SK-N-SH (cell line): ENCODE results near the gene YARS2. TPM values are rescaled to one million over a fixed set of nuclear protein-coding genes. Genes with fewer than 3 reads are reported as not detected.

Experiments used
- CTCF ChIA-PET: fragments of 300-600, 350-600 bp; formaldehyde crosslinking; extraction: SDS; loops from one replicate; lab custom pipeline; 2021; lab: Yijun Ruan, JAX
- POLR2A ChIA-PET: fragments of 350-600 bp; sonication (Branson Sonifier 250); formaldehyde crosslinking; extraction: SDS; loops from one replicate; lab custom pipeline; 2020; ENCODE audit warnings: antibody characterized with exemption, inconsistent platforms; lab: Yijun Ruan, JAX
- DNase-seq: peaks from one replicate; pipeline ENCODE4 v3.0.0; 2012
- H2AFZ ChIP-seq: fragments of 200-600 bp; sonication (generic); 2 replicates; pipeline ENCODE4 v1.8.1; 2016; ENCODE audit warnings: antibody characterized with exemption, mild to moderate bottlenecking, low read depth
- H3F3A ChIP-seq: fragments of 200-600 bp; sonication (generic); replicated peaks from 2 replicates; pipeline ENCODE3; 2016; ENCODE audit warnings: antibody characterized with exemption, mild to moderate bottlenecking; ENCODE audit not compliant: insufficient read depth
- H3K27ac ChIP-seq, 2 experiments: fragments of 200-500 bp in 1 of 2; fragments of 200-600 bp in 1 of 2; sonication (Bioruptor generic) in 1 of 2; sonication (generic), shearing (Covaris generic) in 1 of 2; 2 replicates each; pipeline versions ENCODE4 v1.5.1 to v1.6.1; 2014 to 2016; ENCODE audit warnings: low read depth in 2 of 2, inconsistent platforms in 1 of 2, low read length in 1 of 2, mild to moderate bottlenecking in 1 of 2, mixed read lengths in 1 of 2
- H3K27me3 ChIP-seq: fragments of 200-600 bp; sonication (generic), shearing (Covaris generic); 2 replicates; pipeline ENCODE4 v1.6.1; 2016; ENCODE audit warnings: mixed run types; ENCODE audit not compliant: insufficient read depth
- H3K36me3 ChIP-seq, 2 experiments: fragments of 200-500 bp in 1 of 2; fragments of 200-600 bp in 1 of 2; sonication (Bioruptor generic) in 1 of 2; sonication (generic) in 1 of 2; replicated peaks in 1 of 2; 2 replicates each; pipeline versions ENCODE3 to v1.5.1; 2014 to 2016; ENCODE audit warnings: low read length in 1 of 2, mild to moderate bottlenecking in 1 of 2; ENCODE audit not compliant: insufficient read depth in 2 of 2, control insufficient read depth in 1 of 2
- H3K4me1 ChIP-seq, 2 experiments: fragments of 200-500 bp in 1 of 2; fragments of 200-600 bp in 1 of 2; sonication (Bioruptor generic) in 1 of 2; sonication (generic), shearing (Covaris generic) in 1 of 2; 2 replicates each; pipeline versions ENCODE4 v1.5.1 to v1.6.1; 2014 to 2016; ENCODE audit warnings: low read depth in 1 of 2, low read length in 1 of 2, mixed run types in 1 of 2; ENCODE audit not compliant: insufficient read depth in 2 of 2, control insufficient read depth in 1 of 2
- H3K4me2 ChIP-seq: fragments of 200-600 bp; sonication (generic), shearing (Covaris generic); 2 replicates; pipeline ENCODE4 v1.6.1; 2017; ENCODE audit warnings: mixed run types
- H3K4me3 ChIP-seq, 2 experiments: fragments of 200-500 bp in 1 of 2; fragments of 200-600 bp in 1 of 2; sonication (Bioruptor generic) in 1 of 2; sonication (generic), shearing (Covaris generic) in 1 of 2; 2 replicates each; pipeline versions ENCODE4 v1.5.1 to v1.8.1; 2014 to 2016; ENCODE audit warnings: low read depth in 2 of 2, inconsistent platforms in 1 of 2, low read length in 1 of 2, mild to moderate bottlenecking in 1 of 2, mixed read lengths in 1 of 2, moderate library complexity in 1 of 2
- H3K79me2 ChIP-seq: fragments of 200-600 bp; sonication (generic); 2 replicates; pipeline ENCODE4 v1.8.1; 2017; ENCODE audit warnings: mild to moderate bottlenecking; ENCODE audit not compliant: insufficient read depth
- H3K9ac ChIP-seq: fragments of 200-600 bp; sonication (generic); 2 replicates; pipeline ENCODE4 v1.6.1; 2017; ENCODE audit warnings: mixed run types
- H3K9me2 ChIP-seq: fragments of 200-600 bp; sonication (generic); 2 replicates; pipeline ENCODE4 v1.6.1; 2017; ENCODE audit warnings: mixed run types
- H3K9me3 ChIP-seq: fragments of 200-600 bp; sonication (generic); 2 replicates; pipeline ENCODE4 v1.6.1; 2017; ENCODE audit warnings: mixed run types, mild to moderate bottlenecking, moderate library complexity
- H4K20me1 ChIP-seq: fragments of 200-600 bp; sonication (generic); 2 replicates; pipeline ENCODE4 v1.6.1; 2017; ENCODE audit warnings: mild to moderate bottlenecking, mixed run types; ENCODE audit not compliant: insufficient read depth
- EP300 ChIP-seq, 2 experiments: IDR thresholded peaks; 2 replicates each; pipeline versions ENCODE4 v1.4.0 to v1.6.1; 2012; ENCODE audit warnings: borderline replicate concordance in 1 of 2, low read depth in 1 of 2, low read length in 1 of 2
- FOSL2 ChIP-seq: IDR thresholded peaks from 2 replicates; pipeline ENCODE4 v1.4.0; 2012; ENCODE audit warnings: low read depth, mild to moderate bottlenecking, moderate library complexity, borderline replicate concordance
- FOXJ3 ChIP-seq: sonication (generic); formaldehyde crosslinking; IDR thresholded peaks from 2 replicates; pipeline ENCODE4 v1.5.1; 2020; ENCODE audit warnings: mild to moderate bottlenecking, missing genetic modification reagents
- GABPA ChIP-seq: IDR thresholded peaks from 2 replicates; pipeline ENCODE4 v1.4.0; 2012; ENCODE audit warnings: low read depth, mild to moderate bottlenecking
- GATA2 ChIP-seq: sonication (generic); formaldehyde crosslinking; IDR thresholded peaks from 2 replicates; pipeline ENCODE4 v1.5.0; 2020; ENCODE audit warnings: mild to moderate bottlenecking, missing genetic modification reagents
- MEF2A ChIP-seq: IDR thresholded peaks from 2 replicates; pipeline ENCODE4 v1.4.0; 2012; ENCODE audit warnings: low read depth, borderline replicate concordance
- RAD21 ChIP-seq: IDR thresholded peaks from 2 replicates; pipeline ENCODE4 v1.6.1; 2012; ENCODE audit warnings: mild to moderate bottlenecking, low read length
- RCOR1 ChIP-seq: fragments of 150-350 bp; IDR thresholded peaks from 2 replicates; pipeline ENCODE4 v1.6.1; 2017; ENCODE audit warnings: antibody characterized with exemption, low read length
- SIN3A ChIP-seq: IDR thresholded peaks from 2 replicates; pipeline ENCODE4 v1.6.1; 2012; ENCODE audit warnings: low read depth, mild to moderate bottlenecking, low read length, moderate library complexity, borderline replicate concordance
- SMC3 ChIP-seq: IDR thresholded peaks from 2 replicates; pipeline ENCODE4 v1.6.1; 2012; ENCODE audit warnings: low read depth, low read length, improper control_type of control experiment
- TAF1 ChIP-seq: IDR thresholded peaks from 2 replicates; pipeline ENCODE4 v1.6.1; 2012; ENCODE audit warnings: low read depth, mild to moderate bottlenecking, low read length, moderate library complexity, borderline replicate concordance
- TCF12 ChIP-seq: IDR thresholded peaks from 2 replicates; pipeline ENCODE4 v1.4.0; 2012
- TEAD4 ChIP-seq: IDR thresholded peaks from 2 replicates; pipeline ENCODE4 v1.4.0; 2012; ENCODE audit warnings: mild to moderate bottlenecking, borderline replicate concordance; ENCODE audit not compliant: insufficient read depth
- YY1 ChIP-seq: IDR thresholded peaks from 2 replicates; pipeline ENCODE4 v1.4.0; 2012; ENCODE audit warnings: low read depth, mild to moderate bottlenecking
- WGBS: methylation state at CpG from one replicate; pipeline ENCODE4 v1.1.6; 2017; ENCODE audit warnings: low lambda C conversion rate; 5-methylcytosine and 5-hydroxymethylcytosine counted together
- polyA plus RNA-seq, 3 experiments: library from polyadenylated mRNA; depleted of rRNA; stranded (reverse); fragments of >200 nt; gene quantifications; 2 replicates each; pipeline ENCODE4 v1.2.3, GENCODE V29; 2012
- TF ChIP-seq, protein P1 (sequence below): IDR thresholded peaks from 2 replicates; pipeline ENCODE4 v1.4.0; 2012; ENCODE audit warnings: low read depth, borderline replicate concordance
- TF ChIP-seq, protein P2 (sequence below): IDR thresholded peaks from 2 replicates; pipeline ENCODE4 v1.4.0; 2012; ENCODE audit warnings: low read depth
- TF ChIP-seq, protein P3 (sequence below): IDR thresholded peaks from 2 replicates; pipeline ENCODE4 v1.4.0; 2012; ENCODE audit warnings: low read depth, borderline replicate concordance
- TF ChIP-seq, protein P4 (sequence below): fragments of 150-350 bp; IDR thresholded peaks from 2 replicates; pipeline ENCODE4 v1.6.1; 2017; ENCODE audit warnings: antibody characterized with exemption, low read length, low read depth, borderline replicate concordance
- TF ChIP-seq, protein P5 (sequence below): fragments of 200-600 bp; sonication (generic); IDR thresholded peaks from 2 replicates; pipeline ENCODE4 v1.6.1; 2017; ENCODE audit warnings: antibody characterized with exemption, mild to moderate bottlenecking, moderate library complexity

The YARS2 gene
- polyA plus RNA-seq, 1 of the 3 experiments (the other 2 are of a cell fraction): 14.3 TPM

DNA sequence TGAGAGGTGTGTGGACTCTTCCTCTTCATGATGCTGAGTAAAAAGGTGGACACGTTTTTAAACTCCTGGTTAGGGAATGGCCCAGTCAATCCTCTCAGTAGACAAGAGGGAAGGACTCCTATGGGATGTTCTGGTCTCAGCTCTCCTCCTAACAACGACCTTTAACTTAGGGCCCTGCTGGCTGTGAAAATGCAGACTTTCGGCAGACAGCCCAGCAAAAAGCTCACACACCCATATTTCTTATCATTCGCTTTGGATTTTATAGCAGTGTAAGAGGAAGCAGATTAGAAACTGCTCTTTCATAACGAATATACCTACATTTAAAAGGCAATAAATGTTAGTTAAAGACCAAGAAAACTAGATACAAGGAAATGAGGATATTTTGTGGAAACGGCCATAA is 18.0 kb upstream of the YARS2 start:
- Histone ChIP-seq H3K9me3 (no peaks in the 10 kb centered on the region), H3K9ac (no peak overlapping the region), H3K27ac (no peak overlapping the region), H2AFZ (no peak overlapping the region), H3K4me1 (no peaks in the 10 kb centered on the region)
- CTCF ChIA-PET: interaction anchor here (1.0 to 2.2 kb wide), 2 partner anchors 17 to 174 kb away, joined by 3 to 19 read pairs; partner anchors contain the start of gene YARS2
- TF ChIP-seq, protein P1, sequence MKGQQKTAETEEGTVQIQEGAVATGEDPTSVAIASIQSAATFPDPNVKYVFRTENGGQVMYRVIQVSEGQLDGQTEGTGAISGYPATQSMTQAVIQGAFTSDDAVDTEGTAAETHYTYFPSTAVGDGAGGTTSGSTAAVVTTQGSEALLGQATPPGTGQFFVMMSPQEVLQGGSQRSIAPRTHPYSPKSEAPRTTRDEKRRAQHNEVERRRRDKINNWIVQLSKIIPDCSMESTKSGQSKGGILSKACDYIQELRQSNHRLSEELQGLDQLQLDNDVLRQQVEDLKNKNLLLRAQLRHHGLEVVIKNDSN: no peak
- no peak for TF ChIP-seq FOSL2
- TF ChIP-seq MEF2A: no peak
- TF ChIP-seq, protein P2, sequence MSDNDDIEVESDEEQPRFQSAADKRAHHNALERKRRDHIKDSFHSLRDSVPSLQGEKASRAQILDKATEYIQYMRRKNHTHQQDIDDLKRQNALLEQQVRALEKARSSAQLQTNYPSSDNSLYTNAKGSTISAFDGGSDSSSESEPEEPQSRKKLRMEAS: no peak
- TF ChIP-seq EP300 (IDR thresholded peaks at IDR 0.05; ENCODE audit: borderline replicate concordance in 1 of 2, low read depth in 1 of 2, low read length in 1 of 2): no peak
- TF ChIP-seq, protein P3, sequence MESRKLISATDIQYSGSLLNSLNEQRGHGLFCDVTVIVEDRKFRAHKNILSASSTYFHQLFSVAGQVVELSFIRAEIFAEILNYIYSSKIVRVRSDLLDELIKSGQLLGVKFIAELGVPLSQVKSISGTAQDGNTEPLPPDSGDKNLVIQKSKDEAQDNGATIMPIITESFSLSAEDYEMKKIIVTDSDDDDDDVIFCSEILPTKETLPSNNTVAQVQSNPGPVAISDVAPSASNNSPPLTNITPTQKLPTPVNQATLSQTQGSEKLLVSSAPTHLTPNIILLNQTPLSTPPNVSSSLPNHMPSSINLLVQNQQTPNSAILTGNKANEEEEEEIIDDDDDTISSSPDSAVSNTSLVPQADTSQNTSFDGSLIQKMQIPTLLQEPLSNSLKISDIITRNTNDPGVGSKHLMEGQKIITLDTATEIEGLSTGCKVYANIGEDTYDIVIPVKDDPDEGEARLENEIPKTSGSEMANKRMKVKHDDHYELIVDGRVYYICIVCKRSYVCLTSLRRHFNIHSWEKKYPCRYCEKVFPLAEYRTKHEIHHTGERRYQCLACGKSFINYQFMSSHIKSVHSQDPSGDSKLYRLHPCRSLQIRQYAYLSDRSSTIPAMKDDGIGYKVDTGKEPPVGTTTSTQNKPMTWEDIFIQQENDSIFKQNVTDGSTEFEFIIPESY: no peak
- no peak for TF ChIP-seq RAD21
- TF ChIP-seq, protein P4, sequence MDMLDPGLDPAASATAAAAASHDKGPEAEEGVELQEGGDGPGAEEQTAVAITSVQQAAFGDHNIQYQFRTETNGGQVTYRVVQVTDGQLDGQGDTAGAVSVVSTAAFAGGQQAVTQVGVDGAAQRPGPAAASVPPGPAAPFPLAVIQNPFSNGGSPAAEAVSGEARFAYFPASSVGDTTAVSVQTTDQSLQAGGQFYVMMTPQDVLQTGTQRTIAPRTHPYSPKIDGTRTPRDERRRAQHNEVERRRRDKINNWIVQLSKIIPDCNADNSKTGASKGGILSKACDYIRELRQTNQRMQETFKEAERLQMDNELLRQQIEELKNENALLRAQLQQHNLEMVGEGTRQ: no peak
- no peak for TF ChIP-seq SIN3A
- TF ChIP-seq RCOR1: no peak
- TF ChIP-seq YY1: no peak
- TF ChIP-seq TCF12: no peak
- TF ChIP-seq, protein P5, sequence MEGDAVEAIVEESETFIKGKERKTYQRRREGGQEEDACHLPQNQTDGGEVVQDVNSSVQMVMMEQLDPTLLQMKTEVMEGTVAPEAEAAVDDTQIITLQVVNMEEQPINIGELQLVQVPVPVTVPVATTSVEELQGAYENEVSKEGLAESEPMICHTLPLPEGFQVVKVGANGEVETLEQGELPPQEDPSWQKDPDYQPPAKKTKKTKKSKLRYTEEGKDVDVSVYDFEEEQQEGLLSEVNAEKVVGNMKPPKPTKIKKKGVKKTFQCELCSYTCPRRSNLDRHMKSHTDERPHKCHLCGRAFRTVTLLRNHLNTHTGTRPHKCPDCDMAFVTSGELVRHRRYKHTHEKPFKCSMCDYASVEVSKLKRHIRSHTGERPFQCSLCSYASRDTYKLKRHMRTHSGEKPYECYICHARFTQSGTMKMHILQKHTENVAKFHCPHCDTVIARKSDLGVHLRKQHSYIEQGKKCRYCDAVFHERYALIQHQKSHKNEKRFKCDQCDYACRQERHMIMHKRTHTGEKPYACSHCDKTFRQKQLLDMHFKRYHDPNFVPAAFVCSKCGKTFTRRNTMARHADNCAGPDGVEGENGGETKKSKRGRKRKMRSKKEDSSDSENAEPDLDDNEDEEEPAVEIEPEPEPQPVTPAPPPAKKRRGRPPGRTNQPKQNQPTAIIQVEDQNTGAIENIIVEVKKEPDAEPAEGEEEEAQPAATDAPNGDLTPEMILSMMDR: no peak
- no peak for TF ChIP-seq TAF1
- no peak for TF ChIP-seq GATA2 (CRISPR knock-in tag)
- TF ChIP-seq TEAD4: no peak
- no peak for TF ChIP-seq SMC3
- no peak for TF ChIP-seq FOXJ3 (CRISPR knock-in tag)
- TF ChIP-seq GABPA: no peak
- TF ChIP-seq, all 33 proteins: peak for 0
- POLR2A ChIA-PET: no interaction called here
- H3K27me3 ChIP-seq: no peaks in the 10 kb centered on the region
- H3F3A ChIP-seq: no peaks in the 10 kb centered on the region
- H3K79me2 ChIP-seq: no peaks in the 10 kb centered on the region
- H3K4me3 ChIP-seq: no peak overlapping the region
- DNase-seq: no peak
- H3K4me2 ChIP-seq: no peak overlapping the region
- no peaks in the 10 kb centered on the region for H4K20me1 ChIP-seq
- WGBS: 32% methylated on average over 6 of the region's 6 CpGs
- H3K9me2 ChIP-seq: no peaks in the 10 kb centered on the region
- H3K36me3 ChIP-seq: no peaks in the 10 kb centered on the region
